ENCODE results near the gene KIAA1958. TPM values are rescaled to one million over a fixed set of nuclear protein-coding genes. Genes with fewer than 3 reads are reported as not detected.

KIAA1958 gene
- total RNA-seq, 2 donors from 2014 or later, result 5.7 to 9.6 TPM

DNA sequence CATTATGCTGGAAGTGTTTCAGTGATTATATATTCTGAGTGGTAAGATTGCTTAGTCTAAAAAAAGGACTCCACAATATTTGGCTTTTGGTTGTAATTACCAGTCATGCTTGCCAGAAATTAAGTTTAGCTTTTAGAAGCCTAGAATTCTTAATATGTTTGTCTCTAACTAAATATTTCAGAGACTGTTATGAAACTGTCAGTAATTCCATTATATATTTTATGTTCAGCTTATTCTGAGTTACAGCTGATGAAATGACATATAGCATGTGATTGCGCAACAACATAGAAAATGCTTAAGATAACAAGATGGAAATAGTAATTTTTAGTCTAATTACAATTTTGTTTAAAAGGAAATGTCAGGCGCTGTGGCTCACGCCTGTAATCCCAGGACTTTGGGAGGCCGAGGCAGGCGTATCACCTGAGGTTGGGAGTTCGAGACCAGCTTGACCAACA, 44.2 kb downstream of the KIAA1958 start:
- H3K36me3 ChIP-seq (replicated peaks in 1 of 2; ENCODE audit: insufficient read depth in 1 of 2, low read depth in 2 of 2), result no peaks in the 10 kb centered on the region
- intact Hi-C loops (cut with DNase I), result no loop called here
- no peaks in the 10 kb centered on the region for H3K27me3 ChIP-seq
- no peak overlapping the region for H3K4me3 ChIP-seq
- DNase-seq, result no peak
- peaks cover 38% of the 10 kb centered on the region for H3K4me1 ChIP-seq
- H3K27ac ChIP-seq, result no peak overlapping the region
- H3K9me3 ChIP-seq, result no peaks in the 10 kb centered on the region
- WGBS, 2 donors, result 95 to 96% methylated on average over 6 of the region's 6 CpGs
- no peak for ATAC-seq
- TF ChIP-seq, protein P1, sequence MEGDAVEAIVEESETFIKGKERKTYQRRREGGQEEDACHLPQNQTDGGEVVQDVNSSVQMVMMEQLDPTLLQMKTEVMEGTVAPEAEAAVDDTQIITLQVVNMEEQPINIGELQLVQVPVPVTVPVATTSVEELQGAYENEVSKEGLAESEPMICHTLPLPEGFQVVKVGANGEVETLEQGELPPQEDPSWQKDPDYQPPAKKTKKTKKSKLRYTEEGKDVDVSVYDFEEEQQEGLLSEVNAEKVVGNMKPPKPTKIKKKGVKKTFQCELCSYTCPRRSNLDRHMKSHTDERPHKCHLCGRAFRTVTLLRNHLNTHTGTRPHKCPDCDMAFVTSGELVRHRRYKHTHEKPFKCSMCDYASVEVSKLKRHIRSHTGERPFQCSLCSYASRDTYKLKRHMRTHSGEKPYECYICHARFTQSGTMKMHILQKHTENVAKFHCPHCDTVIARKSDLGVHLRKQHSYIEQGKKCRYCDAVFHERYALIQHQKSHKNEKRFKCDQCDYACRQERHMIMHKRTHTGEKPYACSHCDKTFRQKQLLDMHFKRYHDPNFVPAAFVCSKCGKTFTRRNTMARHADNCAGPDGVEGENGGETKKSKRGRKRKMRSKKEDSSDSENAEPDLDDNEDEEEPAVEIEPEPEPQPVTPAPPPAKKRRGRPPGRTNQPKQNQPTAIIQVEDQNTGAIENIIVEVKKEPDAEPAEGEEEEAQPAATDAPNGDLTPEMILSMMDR (IDR thresholded peaks at IDR 0.05), result no peak
- TF ChIP-seq POLR2A (IDR thresholded peaks at IDR 0.05), result no peak

DNA sequence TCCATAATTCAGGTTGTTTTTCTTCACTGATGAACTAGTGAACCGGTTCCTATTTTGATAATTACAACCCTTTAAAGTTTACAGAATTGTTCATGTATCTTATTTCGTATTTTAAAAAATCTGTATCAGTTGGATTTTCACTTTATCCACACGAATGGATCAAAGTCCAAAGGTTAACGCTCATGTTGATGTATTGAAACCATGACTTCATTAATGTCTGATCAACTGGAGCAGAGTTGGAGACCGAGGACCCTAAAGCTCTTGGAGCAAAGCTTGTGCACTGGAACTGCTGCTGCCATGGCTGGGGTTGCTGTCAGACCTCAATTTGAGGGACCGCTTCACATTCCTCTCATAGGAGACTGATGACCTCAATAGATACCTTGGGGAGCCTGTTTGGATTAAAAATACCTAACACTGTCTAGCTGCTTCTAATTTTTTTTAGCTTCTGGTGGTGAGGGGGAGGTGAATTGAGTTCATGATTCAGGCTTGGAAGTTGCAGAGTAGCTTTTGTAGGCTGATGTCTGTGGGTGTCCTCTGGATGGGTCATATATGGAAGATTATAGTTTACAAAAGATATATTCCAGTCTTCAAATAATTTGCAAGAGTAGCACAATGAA, 45.1 kb downstream of the KIAA1958 start:
- no peaks in the 10 kb centered on the region for H3K9me3 ChIP-seq
- H3K4me3 ChIP-seq, result no peak overlapping the region
- no peak overlapping the region for H3K27ac ChIP-seq
- intact Hi-C loops (cut with DNase I), result no loop called here
- TF ChIP-seq POLR2A (IDR thresholded peaks at IDR 0.05), result no peak
- TF ChIP-seq, protein P1 (IDR thresholded peaks at IDR 0.05), result no peak
- ATAC-seq, result no peak
- no peaks in the 10 kb centered on the region for H3K36me3 ChIP-seq (replicated peaks in 1 of 2; ENCODE audit: insufficient read depth in 1 of 2, low read depth in 2 of 2)
- DNase-seq, result no peak
- H3K27me3 ChIP-seq, result no peaks in the 10 kb centered on the region
- 47 to 51% methylated on average over 6 of the region's 6 CpGs for WGBS, 2 donors
- peaks cover 33% of the 10 kb centered on the region for H3K4me1 ChIP-seq

DNA sequence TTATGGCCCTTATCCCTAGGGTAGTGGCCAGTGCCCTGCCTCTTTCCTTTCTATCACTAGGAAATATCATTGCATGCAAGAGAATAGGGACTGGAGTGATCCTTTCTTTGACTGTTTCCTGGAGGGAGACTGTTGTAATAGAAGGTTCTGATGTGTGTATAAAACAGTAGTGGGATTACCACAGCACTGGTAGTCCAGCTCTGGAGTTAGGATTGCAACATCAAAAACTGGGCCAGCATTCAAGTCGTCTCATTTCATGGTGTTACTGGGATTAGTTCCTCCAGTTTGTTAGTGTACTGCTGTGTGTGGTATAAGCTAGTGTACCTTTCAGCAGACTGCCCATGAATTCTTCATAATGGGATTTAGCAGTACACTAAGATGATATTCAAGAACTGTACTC, 45.8 kb downstream of the KIAA1958 start:
- Histone ChIP-seq H3K27ac (no peak overlapping the region), H3K36me3 (replicated peaks in 1 of 2; ENCODE audit: insufficient read depth in 1 of 2, low read depth in 2 of 2) (no peaks in the 10 kb centered on the region), H3K27me3 (no peaks in the 10 kb centered on the region), H3K4me3 (no peak overlapping the region), H3K4me1 (peaks cover 26% of the 10 kb centered on the region), H3K9me3 (no peaks in the 10 kb centered on the region)
- DNase-seq (peak; percentile 39 to 69 (median 57)), ATAC-seq (peak; percentile 80)
- 15 to 24% methylated on average over 1 of the region's 1 CpG for WGBS, 2 donors
- intact Hi-C loops (cut with DNase I), result no loop called here
- TF ChIP-seq, protein P1 (IDR thresholded peaks at IDR 0.05), result no peak

DNA sequence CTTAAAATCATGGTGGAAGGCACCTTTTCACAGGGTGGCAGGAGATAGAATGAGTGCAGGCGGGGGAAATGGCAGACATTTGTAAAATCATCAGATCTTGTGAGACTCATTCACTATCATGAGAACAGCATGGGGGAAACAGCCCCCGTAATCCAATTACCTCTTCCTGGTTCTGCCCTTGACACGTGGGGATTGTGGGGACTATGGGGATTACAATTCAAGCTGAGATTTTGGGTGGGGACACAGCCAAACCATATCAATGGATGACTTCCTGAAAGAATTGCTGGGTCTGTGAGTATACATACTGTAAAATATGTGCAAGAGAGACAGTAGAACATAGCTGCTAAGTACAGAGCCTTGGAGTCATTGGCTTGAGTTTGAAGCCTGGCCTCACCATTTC, 47.0 kb downstream of the KIAA1958 start:
- TF ChIP-seq POLR2A (IDR thresholded peaks at IDR 0.05), result no peak
- TF ChIP-seq, protein P1 (IDR thresholded peaks at IDR 0.05), result no peak
- Histone ChIP-seq H3K9me3 (no peaks in the 10 kb centered on the region), H3K36me3 (replicated peaks in 1 of 2; ENCODE audit: insufficient read depth in 1 of 2, low read depth in 2 of 2) (no peaks in the 10 kb centered on the region), H3K4me3 (no peak overlapping the region), H3K27ac (no peak overlapping the region), H3K27me3 (no peaks in the 10 kb centered on the region), H3K4me1 (peaks cover 16% of the 10 kb centered on the region)
- 91 to 96% methylated on average over 3 of the region's 3 CpGs for WGBS, 2 donors
- intact Hi-C loops (cut with DNase I), result no loop called here
- DNase-seq (no peak), ATAC-seq (no peak)

DNA sequence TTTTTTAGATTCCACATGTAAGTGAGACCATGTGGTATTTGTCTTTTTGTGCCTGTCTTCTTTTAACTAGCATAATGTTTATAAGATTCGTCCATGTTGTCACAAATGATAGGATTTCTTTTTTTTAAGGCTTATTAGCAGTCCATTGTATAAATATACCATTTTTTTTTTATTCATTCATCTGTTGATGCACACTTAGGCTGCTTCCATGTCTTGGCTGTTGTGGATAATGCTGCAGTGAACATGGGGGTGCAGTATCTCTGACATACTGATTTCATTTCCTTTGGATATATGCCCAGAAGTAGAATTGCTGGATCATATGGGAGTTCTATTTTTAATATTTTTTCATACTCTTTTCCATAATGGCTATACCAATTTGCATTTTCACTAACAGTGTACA, 48.7 kb downstream of the KIAA1958 start:
- Histone ChIP-seq H3K27ac (no peak overlapping the region), H3K27me3 (no peaks in the 10 kb centered on the region), H3K9me3 (no peaks in the 10 kb centered on the region), H3K36me3 (replicated peaks in 1 of 2; ENCODE audit: insufficient read depth in 1 of 2, low read depth in 2 of 2) (no peaks in the 10 kb centered on the region), H3K4me3 (no peak overlapping the region), H3K4me1 (peaks cover 16% of the 10 kb centered on the region)
- WGBS, 2 donors, result 0% methylated on average over 1 of the region's 1 CpG
- intact Hi-C loops (cut with DNase I), result no loop called here
- DNase-seq, result no peak
- TF ChIP-seq, protein P1 (IDR thresholded peaks at IDR 0.05), result no peak
- no peak for TF ChIP-seq POLR2A (IDR thresholded peaks at IDR 0.05)
- ATAC-seq, result no peak

All from body of pancreas (tissue), 4 donors.